Skeletal muscle tissue (tissue), 4 donors: Measurements from ENCODE around the gene C1QTNF12. TPM values are rescaled to one million over a fixed set of nuclear protein-coding genes. Genes with fewer than 3 reads are reported as not detected.
A peak's percentile ranks its signal among the peaks of the same experiment; 100 is the strongest.

Experiments used
- H3K27ac ChIP-seq: one replicate; pipeline ENCODE4 v1.7.0; 2013; ENCODE audit warnings: mild to moderate bottlenecking, low read depth, low read length, inconsistent platforms
- H3K27me3 ChIP-seq, 3 donors: one replicate each; pipeline ENCODE4 v1.7.0; 2013; ENCODE audit warnings: low read length in 3 of 3; ENCODE audit not compliant: control insufficient read depth in 3 of 3, insufficient read depth in 3 of 3
- H3K36me3 ChIP-seq, 3 donors: one replicate each; pipeline ENCODE4 v1.7.0; 2013; ENCODE audit warnings: low read length in 3 of 3; ENCODE audit not compliant: control insufficient read depth in 3 of 3, insufficient read depth in 3 of 3
- H3K4me1 ChIP-seq, 3 donors: one replicate each; pipeline ENCODE4 v1.7.0; 2013; ENCODE audit warnings: low read length in 3 of 3, mild to moderate bottlenecking in 3 of 3; ENCODE audit not compliant: control insufficient read depth in 3 of 3, insufficient read depth in 3 of 3
- H3K4me3 ChIP-seq, 3 donors: one replicate each; pipeline ENCODE4 v1.7.0; 2013; ENCODE audit warnings: low read length in 3 of 3
- H3K9ac ChIP-seq, 3 donors: one replicate each; pipeline ENCODE4 v1.7.0; 2013; ENCODE audit warnings: low read length in 3 of 3, mild to moderate bottlenecking in 3 of 3, moderate library complexity in 2 of 3, low read depth in 1 of 3
- H3K9me3 ChIP-seq, 3 donors: one replicate each; pipeline ENCODE4 v1.7.0; 2013; ENCODE audit warnings: low read length in 3 of 3; ENCODE audit not compliant: control insufficient read depth in 3 of 3
- total RNA-seq: library from RNA; depleted of rRNA; stranded (reverse); fragments of >200 nt; gene quantifications from one replicate; pipeline ENCODE4 v1.2.3, GENCODE V29; 2014
- donor health status: Osteomylitis.

The C1QTNF12 gene, protein sequence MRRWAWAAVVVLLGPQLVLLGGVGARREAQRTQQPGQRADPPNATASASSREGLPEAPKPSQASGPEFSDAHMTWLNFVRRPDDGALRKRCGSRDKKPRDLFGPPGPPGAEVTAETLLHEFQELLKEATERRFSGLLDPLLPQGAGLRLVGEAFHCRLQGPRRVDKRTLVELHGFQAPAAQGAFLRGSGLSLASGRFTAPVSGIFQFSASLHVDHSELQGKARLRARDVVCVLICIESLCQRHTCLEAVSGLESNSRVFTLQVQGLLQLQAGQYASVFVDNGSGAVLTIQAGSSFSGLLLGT
- 1.0 TPM for total RNA-seq

DNA sequence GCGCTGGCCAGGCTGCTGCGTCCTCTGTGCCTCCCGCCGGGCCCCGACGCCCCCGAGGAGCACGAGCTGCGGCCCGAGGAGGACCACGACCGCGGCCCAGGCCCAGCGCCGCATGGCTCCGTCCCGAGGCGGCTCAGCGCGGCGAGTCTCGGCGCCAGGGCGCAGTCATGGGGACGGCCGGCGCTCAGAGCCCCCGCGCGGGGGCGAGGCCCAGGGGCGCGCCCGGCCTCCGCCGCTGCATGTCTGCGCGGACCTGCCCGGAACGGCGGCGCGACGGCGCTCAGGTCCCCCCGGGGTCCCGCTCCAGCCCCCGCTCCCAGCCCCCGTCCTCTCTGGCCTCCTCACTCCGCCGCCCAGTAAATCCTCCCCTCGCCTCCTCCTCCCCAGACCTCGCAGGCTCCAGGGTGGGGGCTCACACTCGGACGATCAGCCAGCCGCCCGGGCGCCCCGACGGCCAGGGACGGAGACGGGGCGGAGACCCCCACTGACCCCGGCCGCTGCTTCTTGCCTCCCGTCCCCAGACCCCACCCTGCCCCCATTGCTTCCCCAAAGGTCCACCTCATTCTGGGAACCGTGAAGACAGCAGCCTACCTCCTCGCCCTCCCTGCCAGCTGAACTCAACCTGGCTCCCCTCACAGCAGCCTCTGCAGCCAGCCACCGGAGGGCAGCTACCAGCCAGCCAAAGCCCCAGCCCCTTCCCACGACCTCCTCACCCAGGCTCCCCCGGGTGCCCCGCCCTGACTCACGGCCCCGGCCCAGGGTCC, at the start of gene C1QTNF12:
C1QTNF12 (minus strand) TSS at position 146 of the 764 bp plus-strand sequence; CDS start at position 114, 32 bp downstream.
- Histone ChIP-seq H3K9ac (peak within 1 kb of the TSS in 1 of 3 donors; percentile 33), H3K4me3 (no peak within 1 kb of the TSS)

GRCh38 chr1:1295154-1295923, 48.8 kb upstream of the C1QTNF12 start:
- no peak overlapping the region for H3K4me3 ChIP-seq
- no peak overlapping the region for H3K27ac ChIP-seq
- peaks cover 8 to 18% (median 8%) of the 10 kb centered on the region in 3 donors for H3K36me3 ChIP-seq
- no peak overlapping the region for H3K9ac ChIP-seq
- peaks cover 0 to 3% (median 0%) of the 10 kb centered on the region in 3 donors for H3K27me3 ChIP-seq
- H3K4me1 ChIP-seq = peaks cover 4 to 11% (median 6%) of the 10 kb centered on the region in 3 donors
- H3K9me3 ChIP-seq = no peaks in the 10 kb centered on the region

More for the DNA sequence above, at the start of gene C1QTNF12:
- Histone ChIP-seq H3K36me3 (no peaks in the 10 kb centered on the region), H3K27ac (no peak within 1 kb of the TSS), H3K27me3 (peaks cover 14 to 28% (median 26%) of the 10 kb centered on the region in 3 donors), H3K9me3 (no peaks in the 10 kb centered on the region), H3K4me1 (no peaks in the 10 kb centered on the region)

GRCh38 chr1:1294250-1294890, 47.8 kb upstream of the C1QTNF12 start:
- Histone ChIP-seq H3K9ac (no peak overlapping the region), H3K27ac (no peak overlapping the region), H3K4me1 (peaks cover 4 to 11% (median 6%) of the 10 kb centered on the region in 3 donors), H3K27me3 (peaks cover 0 to 4% (median 0%) of the 10 kb centered on the region in 3 donors), H3K4me3 (no peak overlapping the region), H3K36me3 (peaks cover 8 to 18% (median 8%) of the 10 kb centered on the region in 3 donors), H3K9me3 (no peaks in the 10 kb centered on the region)

DNA sequence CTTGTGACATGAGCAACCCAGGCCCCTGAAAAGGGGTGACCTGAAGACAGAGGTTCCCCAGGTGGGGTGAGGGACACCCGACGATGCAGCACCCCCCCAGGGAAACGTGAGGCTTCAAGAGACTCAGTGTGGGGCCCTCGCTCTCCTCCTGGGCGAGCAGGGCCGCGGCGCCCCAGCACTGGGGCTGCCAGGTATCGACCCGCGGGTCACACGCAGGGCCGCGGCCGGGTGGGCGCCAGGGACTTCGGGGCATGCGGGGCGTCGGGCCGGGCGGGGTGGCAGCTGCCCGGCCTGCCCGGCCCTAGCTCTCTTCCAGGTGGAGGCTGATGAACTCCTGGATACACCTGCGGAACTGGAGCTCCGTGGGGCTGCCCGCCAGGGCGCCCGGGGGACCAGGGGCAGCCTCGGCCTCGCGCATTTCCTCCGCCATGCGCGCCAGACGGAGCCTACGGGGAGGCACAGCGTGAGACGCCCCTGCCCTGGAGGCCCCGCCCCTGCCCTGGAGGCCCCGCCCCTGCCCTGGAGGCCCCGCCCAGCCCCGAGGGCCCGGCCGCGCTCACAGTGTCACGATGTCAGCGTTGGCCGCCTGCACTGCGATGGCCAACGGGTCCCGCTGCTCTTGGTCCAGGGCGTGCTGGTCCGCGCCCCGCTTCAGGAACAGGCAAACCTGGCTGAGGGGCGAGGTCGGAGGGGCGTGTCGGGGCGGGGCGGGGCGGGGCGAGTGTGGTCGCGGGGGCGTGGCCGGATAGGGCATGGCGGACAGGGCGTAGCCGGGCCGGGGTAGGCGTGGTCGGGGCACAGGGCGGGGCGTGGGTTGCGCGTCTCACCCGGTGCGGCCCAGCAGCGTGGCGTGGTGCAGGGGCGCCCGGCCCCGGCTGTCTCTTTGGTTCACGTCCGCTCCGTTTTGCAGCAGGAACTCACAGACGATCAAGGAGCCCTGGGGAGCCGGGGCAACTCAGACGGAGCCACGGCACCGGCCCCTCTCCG, 47.0 kb upstream of the C1QTNF12 start:
- Histone ChIP-seq H3K9ac (no peak overlapping the region), H3K4me1 (peaks cover 4 to 11% (median 6%) of the 10 kb centered on the region in 3 donors), H3K36me3 (peaks cover 8 to 18% (median 8%) of the 10 kb centered on the region in 3 donors), H3K9me3 (no peaks in the 10 kb centered on the region), H3K27me3 (peaks cover 0 to 4% (median 0%) of the 10 kb centered on the region in 3 donors), H3K4me3 (no peak overlapping the region), H3K27ac (no peak overlapping the region)

DNA sequence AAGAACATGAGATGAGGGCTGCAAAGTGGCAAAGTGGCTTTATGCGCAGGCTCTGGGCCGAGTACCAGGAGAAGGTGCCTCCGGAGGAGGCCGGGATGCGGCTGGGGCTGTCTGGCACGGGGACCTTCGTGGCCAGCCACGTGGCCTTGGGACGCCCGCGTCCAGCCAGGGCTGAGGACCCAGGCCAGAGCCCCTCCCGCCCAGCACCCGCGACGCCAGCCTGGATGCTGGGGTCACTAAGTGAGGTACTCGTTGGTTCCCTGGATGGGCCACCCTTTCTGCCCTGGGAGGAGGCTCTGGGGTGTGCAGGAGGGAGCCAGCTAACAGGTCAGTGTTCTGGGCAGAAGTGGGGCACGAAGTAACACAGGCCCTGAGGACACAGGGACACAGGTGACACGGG, 46.3 kb upstream of the C1QTNF12 start:
- H3K36me3 ChIP-seq = peaks cover 8 to 17% (median 8%) of the 10 kb centered on the region in 3 donors
- peaks cover 0 to 4% (median 0%) of the 10 kb centered on the region in 3 donors for H3K27me3 ChIP-seq
- H3K4me3 ChIP-seq = no peak overlapping the region
- no peaks in the 10 kb centered on the region for H3K9me3 ChIP-seq
- H3K27ac ChIP-seq = no peak overlapping the region
- H3K9ac ChIP-seq = no peak overlapping the region
- H3K4me1 ChIP-seq = peaks cover 4 to 11% (median 6%) of the 10 kb centered on the region in 3 donors

GRCh38 chr1:1292442-1292779, 45.9 kb upstream of the C1QTNF12 start:
- Histone ChIP-seq H3K9me3 (no peaks in the 10 kb centered on the region), H3K9ac (no peak overlapping the region), H3K36me3 (peaks cover 5 to 14% (median 8%) of the 10 kb centered on the region in 3 donors), H3K4me3 (no peak overlapping the region), H3K4me1 (peaks cover 4 to 11% (median 6%) of the 10 kb centered on the region in 3 donors), H3K27ac (no peak overlapping the region), H3K27me3 (peaks cover 4 to 8% (median 4%) of the 10 kb centered on the region in 3 donors)

DNA sequence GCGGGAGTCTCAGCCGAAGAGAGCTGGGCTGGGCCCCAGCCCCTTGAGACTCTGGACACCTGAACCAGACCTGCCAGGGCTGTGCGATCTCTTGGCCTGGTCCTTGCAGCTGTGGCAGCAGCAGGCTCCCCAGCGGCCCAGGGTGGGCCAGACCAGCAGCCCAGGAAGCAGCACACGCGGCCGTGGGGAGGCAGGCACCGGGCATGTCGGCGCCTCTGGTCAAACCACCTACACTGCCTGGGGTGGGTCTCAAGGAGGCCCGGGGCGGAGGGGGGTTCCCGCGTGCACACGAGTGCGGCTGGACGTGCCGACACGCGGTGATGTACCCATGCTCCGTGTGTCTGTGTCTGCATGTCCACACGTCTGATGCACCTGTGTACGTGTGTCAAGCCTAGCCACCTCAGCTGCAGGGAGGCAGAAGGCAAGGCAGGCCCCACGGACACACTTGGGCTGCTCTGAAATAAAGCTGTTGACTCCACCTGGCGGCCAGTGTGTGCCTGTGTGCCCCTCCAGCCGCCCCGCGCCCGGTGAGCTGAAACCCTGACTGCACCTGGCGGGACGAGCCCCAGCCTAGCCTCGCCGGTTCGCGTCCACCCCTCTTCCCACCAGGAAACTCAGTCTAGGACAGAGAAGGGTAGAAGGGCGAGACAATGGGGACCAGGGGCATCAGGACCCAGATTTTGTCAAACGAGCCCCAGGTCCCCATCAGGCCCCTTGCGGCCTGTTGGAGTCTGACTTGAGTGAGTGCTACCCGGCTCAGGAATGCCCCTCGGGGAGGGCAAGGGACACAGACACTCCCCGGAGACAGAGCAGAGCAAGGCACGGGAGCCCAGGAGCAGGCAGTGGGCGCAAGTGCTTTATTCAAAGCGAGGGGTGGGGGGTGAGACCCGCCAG, 45.3 kb upstream of the C1QTNF12 start:
- Histone ChIP-seq H3K9ac (no peak overlapping the region), H3K36me3 (peaks cover 4 to 12% (median 6%) of the 10 kb centered on the region in 3 donors)

GRCh38 chr1:1291023-1291528, 44.6 kb upstream of the C1QTNF12 start:
- Histone ChIP-seq H3K27me3 (peaks cover 17 to 21% (median 17%) of the 10 kb centered on the region in 3 donors), H3K4me1 (peaks cover 4 to 11% (median 6%) of the 10 kb centered on the region in 3 donors), H3K9me3 (no peaks in the 10 kb centered on the region), H3K9ac (peak overlapping the region in 1 of 3 donors; percentile 57), H3K4me3 (no peak overlapping the region), H3K36me3 (peaks cover 2 to 7% (median 2%) of the 10 kb centered on the region in 3 donors), H3K27ac (no peak overlapping the region)

More for the DNA sequence above, 45.3 kb upstream of the C1QTNF12 start:
- Histone ChIP-seq H3K4me1 (peaks cover 4 to 11% (median 6%) of the 10 kb centered on the region in 3 donors), H3K9me3 (no peaks in the 10 kb centered on the region), H3K27me3 (peaks cover 10 to 14% (median 10%) of the 10 kb centered on the region in 3 donors), H3K4me3 (no peak overlapping the region), H3K27ac (no peak overlapping the region)
